ENCODE data around the gene SLC35G3.

DNA sequence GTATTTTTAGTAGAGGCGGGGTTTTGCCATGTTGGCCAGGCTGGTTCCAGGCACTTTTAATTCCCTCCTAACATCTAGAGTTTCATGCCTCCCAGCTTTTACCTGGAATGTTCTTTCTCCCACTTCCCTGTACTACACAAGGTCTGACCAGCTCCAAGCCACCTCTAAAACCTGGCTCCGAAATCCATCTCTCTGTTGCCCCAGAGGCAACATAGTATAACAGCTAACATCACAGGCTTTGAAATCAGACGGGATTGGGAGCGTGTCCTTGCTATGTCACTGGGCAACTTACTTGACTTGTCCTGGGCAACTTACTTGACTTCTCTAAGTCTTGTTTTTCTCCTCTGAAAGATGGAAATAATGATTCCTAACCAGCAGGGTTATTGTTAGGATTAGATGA is 31.4 kb downstream of the SLC35G3 start:
- TF ChIP-seq CTCF (IDR thresholded peaks at IDR 0.05), result no peak
- TF ChIP-seq POLR2A (IDR thresholded peaks at IDR 0.05), result no peak

Data from body of pancreas (tissue), 4 donors.